Mucosa of rectum (tissue), 2 donors: ENCODE data around the gene SFRP4.

Experiments
- H3K27ac ChIP-seq, 2 donors: one replicate each; pipeline ENCODE4 v1.7.0; 2013; ENCODE audit warnings: inconsistent platforms in 2 of 2, low read depth in 2 of 2, low read length in 2 of 2
- H3K27me3 ChIP-seq, 2 donors: one replicate each; pipeline ENCODE4 v1.7.0; 2013; ENCODE audit warnings: low read length in 2 of 2; ENCODE audit not compliant: control insufficient read depth in 2 of 2, insufficient read depth in 2 of 2
- H3K36me3 ChIP-seq, 2 donors: one replicate each; pipeline ENCODE4 v1.7.0; 2013; ENCODE audit warnings: low read length in 2 of 2; ENCODE audit not compliant: control insufficient read depth in 2 of 2, insufficient read depth in 2 of 2
- H3K4me1 ChIP-seq, 2 donors: one replicate each; pipeline ENCODE4 v1.7.0; 2013; ENCODE audit warnings: low read length in 2 of 2, mild to moderate bottlenecking in 1 of 2; ENCODE audit not compliant: control insufficient read depth in 2 of 2, insufficient read depth in 2 of 2
- H3K4me3 ChIP-seq, 2 donors: one replicate each; pipeline ENCODE4 v1.7.0; 2013; ENCODE audit warnings: low read length in 2 of 2
- H3K9ac ChIP-seq, 2 donors: one replicate each; pipeline ENCODE4 v1.7.0; 2013; ENCODE audit warnings: low read length in 2 of 2, low read depth in 1 of 2, mild to moderate bottlenecking in 1 of 2
- H3K9me3 ChIP-seq, 2 donors: one replicate each; pipeline ENCODE4 v1.7.0; 2013; ENCODE audit warnings: low read length in 2 of 2; ENCODE audit not compliant: control insufficient read depth in 2 of 2
- donor health status: healthy.
- donor health status: Normal muscosa, but diverticular disease.

SFRP4 gene

DNA sequence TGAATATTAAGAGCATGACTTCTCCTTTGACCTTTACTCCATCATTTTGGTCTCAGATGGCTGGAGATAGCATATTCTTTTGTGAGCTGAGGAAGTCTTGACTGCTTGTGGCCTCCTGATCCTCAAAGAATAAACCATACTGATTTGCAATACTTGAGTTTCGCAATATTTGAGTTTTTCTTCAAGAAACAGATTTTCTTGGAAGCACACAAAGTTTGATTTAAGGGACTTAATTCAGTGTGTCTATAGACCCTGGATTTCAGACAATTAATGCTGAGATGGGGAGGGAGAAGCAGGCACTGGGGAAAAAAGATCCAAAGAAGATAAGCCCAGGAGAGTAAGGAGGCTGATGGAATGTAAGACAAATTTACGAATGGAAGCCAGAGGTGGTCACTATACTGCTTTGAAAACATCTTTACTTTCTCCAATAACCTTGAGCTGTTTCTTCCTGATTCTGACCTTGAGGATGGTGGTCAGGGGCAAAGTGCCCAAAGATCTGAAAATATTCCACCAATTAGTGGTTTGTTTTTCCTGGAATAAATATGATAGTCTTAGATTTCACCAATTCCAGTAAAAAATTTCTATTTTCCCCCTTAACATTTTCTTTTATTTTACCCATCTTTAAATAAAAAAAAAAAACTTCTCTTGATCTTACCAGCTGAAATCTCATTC lies 11.3 kb upstream of the SFRP4 start:
- Histone ChIP-seq H3K4me3 (no peak overlapping the region), H3K27me3 (no peaks in the 10 kb centered on the region), H3K36me3 (no peaks in the 10 kb centered on the region), H3K27ac (no peak overlapping the region), H3K9me3 (no peaks in the 10 kb centered on the region), H3K4me1 (no peaks in the 10 kb centered on the region), H3K9ac (no peak overlapping the region)

DNA sequence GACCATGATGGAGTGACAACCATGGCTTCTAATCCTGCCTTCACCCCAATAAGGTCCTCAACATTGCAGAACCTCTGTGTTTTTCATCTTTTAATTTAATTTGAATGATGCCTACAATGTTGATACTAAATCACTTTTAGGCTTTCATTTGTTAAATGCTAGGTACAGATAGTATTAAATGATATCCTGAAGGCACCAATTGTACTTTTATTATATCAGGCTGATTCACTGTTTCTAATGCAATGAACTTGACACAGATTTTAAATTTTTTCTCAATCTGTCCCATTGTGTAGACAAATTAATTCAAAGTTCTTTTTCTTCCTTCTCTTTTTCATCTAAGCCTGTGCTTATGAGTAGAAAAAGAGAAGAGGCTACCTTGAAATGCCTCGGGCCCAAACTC lies 9.0 kb upstream of the SFRP4 start:
- H3K36me3 ChIP-seq: no peaks in the 10 kb centered on the region
- no peaks in the 10 kb centered on the region for H3K9me3 ChIP-seq
- H3K27ac ChIP-seq: no peak overlapping the region
- no peak overlapping the region for H3K9ac ChIP-seq
- no peaks in the 10 kb centered on the region for H3K27me3 ChIP-seq
- no peak overlapping the region for H3K4me3 ChIP-seq
- H3K4me1 ChIP-seq: peaks cover 4 to 6% of the 10 kb centered on the region in 2 donors

GRCh38 chr7:37924491-37925041 lies 7.9 kb upstream of the SFRP4 start:
- Histone ChIP-seq H3K4me1 (peaks cover 4 to 11% of the 10 kb centered on the region in 2 donors), H3K9me3 (no peaks in the 10 kb centered on the region), H3K27me3 (no peaks in the 10 kb centered on the region), H3K36me3 (no peaks in the 10 kb centered on the region), H3K4me3 (no peak overlapping the region), H3K9ac (no peak overlapping the region), H3K27ac (no peak overlapping the region)

DNA sequence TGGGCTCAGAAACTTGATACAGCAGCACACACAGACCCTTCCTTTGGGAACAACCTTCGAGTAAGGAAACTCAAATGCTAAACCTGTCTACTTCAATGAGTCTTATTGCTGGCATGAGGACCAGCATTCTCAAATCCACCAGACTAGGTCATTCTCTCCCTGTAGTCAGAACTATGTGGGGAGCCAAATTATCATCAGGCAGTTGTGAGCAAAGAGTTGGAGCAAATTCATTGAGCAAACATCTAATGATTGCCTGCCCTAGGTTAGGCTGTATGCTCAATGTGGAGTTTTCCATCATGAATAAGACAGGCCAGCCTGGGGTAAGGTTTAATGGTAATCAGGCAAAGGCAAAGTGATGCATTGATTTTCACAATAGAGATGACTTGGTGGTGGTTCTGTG lies 7.4 kb upstream of the SFRP4 start:
- no peak overlapping the region for H3K27ac ChIP-seq
- peaks cover 4 to 11% of the 10 kb centered on the region in 2 donors for H3K4me1 ChIP-seq
- no peak overlapping the region for H3K9ac ChIP-seq
- H3K4me3 ChIP-seq: no peak overlapping the region
- H3K9me3 ChIP-seq: no peaks in the 10 kb centered on the region
- no peaks in the 10 kb centered on the region for H3K36me3 ChIP-seq
- no peaks in the 10 kb centered on the region for H3K27me3 ChIP-seq

GRCh38 chr7:37921876-37922275 lies 5.3 kb upstream of the SFRP4 start:
- Histone ChIP-seq H3K27me3 (peaks cover 0 to 4% of the 10 kb centered on the region in 2 donors), H3K27ac (no peak overlapping the region), H3K36me3 (no peaks in the 10 kb centered on the region), H3K4me1 (peaks cover 4 to 11% of the 10 kb centered on the region in 2 donors), H3K4me3 (no peak overlapping the region), H3K9me3 (no peaks in the 10 kb centered on the region), H3K9ac (no peak overlapping the region)

- Histone ChIP-seq H3K4me3 (peak overlapping the region; percentile 68 to 73), H3K9ac (peak overlapping the region; percentile 48 to 70), H3K9me3 (no peaks in the 10 kb centered on the region)
These were observed 4.5 kb upstream of the SFRP4 start for GRCh38 chr7:37920849-37921805.

DNA sequence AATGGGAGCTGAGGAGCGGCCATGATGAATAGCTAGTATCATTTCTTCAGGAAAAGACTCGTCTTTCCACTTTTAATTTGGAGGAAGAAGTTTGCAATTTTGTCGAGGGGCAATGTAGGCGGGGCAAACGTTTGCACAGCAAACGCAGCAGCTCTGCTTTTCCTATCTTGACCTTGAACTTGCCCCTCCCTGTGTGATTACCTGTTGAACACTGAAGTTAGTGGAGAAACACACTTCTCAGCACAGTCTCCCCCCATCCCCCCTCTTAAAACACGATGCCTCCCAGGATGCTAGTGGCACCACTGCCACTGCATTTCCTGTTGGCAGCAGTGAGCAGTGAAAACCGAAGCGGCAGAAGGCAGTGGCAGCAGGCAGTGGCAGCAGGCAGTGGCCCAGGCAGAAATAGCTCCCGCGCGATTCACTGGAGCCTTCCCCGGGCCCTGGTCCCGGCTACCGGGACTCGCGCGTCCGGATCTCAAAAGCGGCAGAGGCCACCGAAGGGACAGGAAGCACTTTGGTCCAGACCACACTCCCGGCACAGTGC lies 3.8 kb upstream of the SFRP4 start, which contains the start of gene EPDR1:
EPDR1 (plus strand) TSS at position 336 of the 544 bp plus-strand sequence. CDS start 300 bp downstream, outside the sequence.
- H3K4me1 ChIP-seq: peaks cover 4 to 13% of the 10 kb centered on the region in 2 donors
- peak within 1 kb of the TSS; percentile 61 to 64 for H3K27ac ChIP-seq
- peaks cover 3 to 9% of the 10 kb centered on the region in 2 donors for H3K27me3 ChIP-seq
- H3K4me3 ChIP-seq: peak within 1 kb of the TSS; percentile 68 to 73
- H3K9ac ChIP-seq: peak within 1 kb of the TSS; percentile 48 to 70
- H3K9me3 ChIP-seq: no peaks in the 10 kb centered on the region
- no peaks in the 10 kb centered on the region for H3K36me3 ChIP-seq

More at GRCh38 chr7:37920849-37921805, 4.5 kb upstream of the SFRP4 start:
- H3K27ac ChIP-seq: peak overlapping the region; percentile 61 to 64
- H3K27me3 ChIP-seq: peaks cover under 1 to 6% of the 10 kb centered on the region in 2 donors
- H3K36me3 ChIP-seq: no peaks in the 10 kb centered on the region
- H3K4me1 ChIP-seq: peaks cover 4 to 13% of the 10 kb centered on the region in 2 donors

DNA sequence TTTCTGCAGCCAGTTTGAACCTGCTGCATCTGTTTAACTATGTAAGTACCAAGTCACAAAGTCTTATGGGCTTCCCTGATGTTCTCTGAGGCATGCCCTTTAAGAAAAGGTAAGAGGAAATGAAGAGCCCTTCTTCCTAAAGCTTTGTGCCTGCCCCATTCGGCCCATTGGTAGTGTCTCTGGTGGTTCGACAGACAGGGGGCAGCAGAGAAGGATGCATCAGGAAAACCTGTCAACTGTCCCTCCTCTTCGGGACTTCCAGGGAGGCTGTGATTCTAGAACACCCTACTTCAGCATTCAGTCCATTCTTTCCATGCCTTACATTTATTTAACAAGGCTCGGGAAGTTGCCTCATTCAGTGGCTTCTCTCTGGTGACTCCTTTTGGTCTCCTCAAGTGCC lies 1.9 kb upstream of the SFRP4 start:
- Histone ChIP-seq H3K4me1 (peaks cover 4 to 13% of the 10 kb centered on the region in 2 donors), H3K27me3 (peaks cover 3 to 9% of the 10 kb centered on the region in 2 donors), H3K27ac (no peak overlapping the region), H3K9me3 (no peaks in the 10 kb centered on the region), H3K4me3 (no peak overlapping the region), H3K36me3 (no peaks in the 10 kb centered on the region), H3K9ac (no peak overlapping the region)

GRCh38 chr7:37916017-37916672 lies 472 bp downstream of the SFRP4 start:
- H3K9me3 ChIP-seq: no peaks in the 10 kb centered on the region
- peaks cover 3 to 9% of the 10 kb centered on the region in 2 donors for H3K27me3 ChIP-seq
- peak overlapping the region; percentile 44 to 60 for H3K4me3 ChIP-seq
- H3K36me3 ChIP-seq: no peaks in the 10 kb centered on the region
- peak overlapping the region in 1 of 2 donors; percentile 53 for H3K9ac ChIP-seq
- no peak overlapping the region for H3K27ac ChIP-seq
- peaks cover 2 to 9% of the 10 kb centered on the region in 2 donors for H3K4me1 ChIP-seq
